ENCODE measurements around the gene KCTD5. TPM values are rescaled to one million over a fixed set of nuclear protein-coding genes. Genes with fewer than 3 reads are reported as not detected.

Gene KCTD5
- total and polyA plus RNA-seq, 2 of the 8 experiments (the other 6 are each of a cell fraction or from before 2014, with no cell fraction given) = 26.6 to 31.8 TPM

- H3K23ac ChIP-seq (ENCODE audit: insufficient read length) = no peak overlapping the region
- H3K4me1 ChIP-seq (replicated peaks in 1 of 4; ENCODE audit: control insufficient read depth in 3 of 4, insufficient read depth in 4 of 4, low read length in 3 of 4) = peaks cover 1 to 5% (median 2%) of the 10 kb centered on the region in 4 experiments; a peak in 5 of 7 replicates
- peaks cover 21 to 25% of the 10 kb centered on the region in 2 experiments for H4K20me1 ChIP-seq (replicated peaks in 1 of 2; ENCODE audit: control insufficient read depth in 1 of 2, insufficient read depth in 2 of 2, low read length in 2 of 2)
- 93% methylated on average over 29 of the region's 30 CpGs; no CpG with 5 or more reads in 1 of the 2 experiments for WGBS, 2 experiments (ENCODE audit: extremely low coverage in 1 of 2, insufficient coverage in 1 of 2, insufficient read length in 1 of 2, insufficient replicate concordance in 2 of 2, low coverage in 1 of 2, low lambda C conversion rate in 2 of 2, missing lambda C conversion rate in 1 of 2)
- CTCF ChIA-PET (ENCODE audit: partially characterized antibody) = interaction anchor here (0.7 to 1.2 kb wide), 4 partner anchors 9 to 98 kb away, joined by 3 to 5 read pairs (median 3); no protein-coding TSS in a partner anchor
- H3K23me2 ChIP-seq (ENCODE audit: low read depth, low read length) = peaks cover 5% of the 10 kb centered on the region; the same call in 1 of the 2 replicates
- H3K18ac ChIP-seq (ENCODE audit: extremely low read depth, low read length) = no peak overlapping the region
- H3K27me3 ChIP-seq (replicated peaks in 1 of 4; ENCODE audit: control insufficient read depth in 3 of 4, extremely low read depth in 1 of 4, insufficient read depth in 3 of 4, low read length in 3 of 4) = no peaks in the 10 kb centered on the region
- no peak overlapping the region for H3K4ac ChIP-seq (replicated peaks; ENCODE audit: insufficient read length, low read depth, low read length)
- no peak overlapping the region for H3K27ac ChIP-seq (ENCODE audit: low read depth, low read length)
- H4K91ac ChIP-seq (replicated peaks; ENCODE audit: insufficient read length, low read length) = no peak overlapping the region
- H2AK5ac ChIP-seq (ENCODE audit: low read depth, low read length) = no peak overlapping the region
- H2BK120ac ChIP-seq (replicated peaks; ENCODE audit: low read depth, low read length) = no peak overlapping the region
- no peak overlapping the region for H2BK5ac ChIP-seq (ENCODE audit: low read depth, low read length)
- FAIRE-seq = no peak
- H3K9ac ChIP-seq (replicated peaks in 1 of 4; ENCODE audit: extremely low read depth in 1 of 4, low read depth in 3 of 4, low read length in 3 of 4) = peak overlapping the region in 1 of 4 experiments; percentile 9; a peak in 1 of 7 replicates
- no peak overlapping the region for H4K8ac ChIP-seq (ENCODE audit: extremely low read depth, insufficient read depth, low read length)
- no peak overlapping the region for H3K14ac ChIP-seq (ENCODE audit: insufficient read length)
- H3K4me3 ChIP-seq (ENCODE audit: extremely low read depth in 1 of 4, insufficient read depth in 2 of 4, low read depth in 3 of 4, low read length in 4 of 4) = no peak overlapping the region
- H2BK20ac ChIP-seq (ENCODE audit: low read length) = no peak overlapping the region
- no peak overlapping the region for H3K56ac ChIP-seq (replicated peaks; ENCODE audit: insufficient read length, low read depth, low read length)
- no peak overlapping the region for H2BK15ac ChIP-seq (ENCODE audit: low read length)
- H3K4me2 ChIP-seq (ENCODE audit: insufficient read depth in 1 of 2, low read depth in 2 of 2, low read length in 2 of 2) = peak overlapping the region in 1 of 2 experiments; percentile 77; a peak in 1 of 4 replicates
- H3K9me3 ChIP-seq (ENCODE audit: insufficient read depth in 2 of 2, low read depth in 1 of 2, low read length in 1 of 2) = peaks cover 4 to 6% of the 10 kb centered on the region in 2 experiments; a peak in 1 of 4 replicates
- POLR2A ChIA-PET (ENCODE audit: partially characterized antibody) = interaction anchor here (0.6 to 4.8 kb wide), 13 partner anchors 10 to 143 kb away, joined by 3 to 140 read pairs (median 5); partner anchors contain the start of genes ELOB and PRSS27
- H4K5ac ChIP-seq (ENCODE audit: insufficient read length, low read depth, low read length) = no peak overlapping the region
- peak in 1 of 2 experiments; percentile 43 for DNase-seq (ENCODE audit: low read depth in 1 of 2, low spot score in 2 of 2)
- no peak overlapping the region for H2BK12ac ChIP-seq (ENCODE audit: low read depth, low read length)
- no peak overlapping the region for H2AFZ ChIP-seq (ENCODE audit: low read length)
- H3K79me1 ChIP-seq (ENCODE audit: low read depth, low read length) = peaks cover 4% of the 10 kb centered on the region; the same call in 1 of the 2 replicates
- H3K36me3 ChIP-seq (ENCODE audit: control insufficient read depth in 2 of 4, insufficient read depth in 4 of 4, low read length in 3 of 4) = peaks cover 32 to 58% (median 50%) of the 10 kb centered on the region in 4 experiments
- H3K79me2 ChIP-seq (ENCODE audit: control insufficient read depth in 1 of 2, insufficient read depth in 2 of 2, low read length in 2 of 2) = peaks cover 52 to 84% of the 10 kb centered on the region in 2 experiments
These were observed 74.1 kb downstream of the KCTD5 start for GRCh38 chr16:2756288-2757015.
